IMR-90 (cell line): Measurements from ENCODE around the gene CHMP6. TPM values are rescaled to one million over a fixed set of nuclear protein-coding genes. Genes with fewer than 3 reads are reported as not detected.

Source experiments
- ATAC-seq: fragments of 200-7000 bp; cut with Tn5 transposase; 2 replicates; pipeline ENCODE4 v1.9.1; 2020; ENCODE audit warnings: low read depth, mild to moderate bottlenecking, moderate library complexity
- BruUV-seq: library from RNA; stranded (reverse); fragments of 400-500 nt; replicated peaks from 2 replicates; lab custom pipeline; 2021; lab: Mats Ljungman, UMichigan
- CTCF ChIA-PET: fragments of 300-600 bp; formaldehyde crosslinking; extraction: SDS; loops from one replicate; lab custom pipeline; 2021; ENCODE audit warnings: antibody characterized with exemption; lab: Yijun Ruan, JAX
- POLR2A ChIA-PET: fragments of 300-600 bp; sonication (Branson Sonifier 250); formaldehyde crosslinking; loops from one replicate; lab custom pipeline; 2022; ENCODE audit warnings: antibody characterized with exemption; ENCODE audit not compliant: unreplicated experiment; lab: Charles Lee
- DNase-seq: peaks from one replicate; pipeline ENCODE4 v3.0.0; 2013
- H2AFZ ChIP-seq: replicated peaks from 2 replicates; pipeline ENCODE3; 2013; ENCODE audit warnings: low read length, mild to moderate bottlenecking; ENCODE audit not compliant: poor library complexity
- H2AK5ac ChIP-seq: 2 replicates; pipeline ENCODE4 v1.6.1; 2013; ENCODE audit warnings: low read depth, low read length, inconsistent platforms
- H2AK9ac ChIP-seq: replicated peaks from 2 replicates; pipeline ENCODE3; 2013; ENCODE audit warnings: mild to moderate bottlenecking, low read depth, low read length, moderate library complexity; ENCODE audit not compliant: poor library complexity
- H2BK120ac ChIP-seq: 2 replicates; pipeline ENCODE4 v1.6.1; 2013; ENCODE audit warnings: low read depth, low read length, inconsistent platforms
- H2BK15ac ChIP-seq: 3 replicates; pipeline ENCODE4 v1.6.1; 2013; ENCODE audit warnings: low read depth, low read length, inconsistent platforms
- H2BK20ac ChIP-seq: 2 replicates; pipeline ENCODE4 v1.6.1; 2013; ENCODE audit warnings: low read depth, mild to moderate bottlenecking, inconsistent platforms, low read length, moderate library complexity
- H2BK5ac ChIP-seq: 2 replicates; pipeline ENCODE4 v1.6.1; 2013; ENCODE audit warnings: mild to moderate bottlenecking, low read depth, low read length, inconsistent platforms; ENCODE audit not compliant: poor library complexity, severe bottlenecking
- H3K14ac ChIP-seq: replicated peaks from 2 replicates; pipeline ENCODE4 v1.6.1; 2013; ENCODE audit warnings: low read depth, low read length, inconsistent platforms
- H3K18ac ChIP-seq: 2 replicates; pipeline ENCODE4 v1.6.1; 2013; ENCODE audit warnings: low read depth, low read length, control low read depth
- H3K23ac ChIP-seq: 2 replicates; pipeline ENCODE4 v1.6.1; 2013; ENCODE audit warnings: low read depth, low read length, inconsistent platforms
- H3K27ac ChIP-seq: 2 replicates; pipeline ENCODE4 v1.5.1; 2013; ENCODE audit warnings: mild to moderate bottlenecking, control low read depth, low read length; ENCODE audit not compliant: insufficient read depth
- H3K27me3 ChIP-seq: 2 replicates; pipeline ENCODE4 v1.6.1; 2013; ENCODE audit warnings: low read length; ENCODE audit not compliant: control insufficient read depth, insufficient read depth
- H3K36me3 ChIP-seq: 2 replicates; pipeline ENCODE4 v1.6.1; 2013; ENCODE audit warnings: low read length, mixed read lengths; ENCODE audit not compliant: control insufficient read depth, insufficient read depth
- H3K4ac ChIP-seq: 2 replicates; pipeline ENCODE4 v1.6.1; 2013; ENCODE audit warnings: low read depth, low read length, inconsistent platforms
- H3K4me1 ChIP-seq: 2 replicates; pipeline ENCODE4 v1.6.1; 2013; ENCODE audit warnings: low read length, mixed read lengths; ENCODE audit not compliant: control insufficient read depth, insufficient read depth
- H3K4me2 ChIP-seq: 2 replicates; pipeline ENCODE4 v1.6.1; 2013; ENCODE audit warnings: low read depth, mild to moderate bottlenecking, control low read depth, low read length, moderate library complexity
- H3K4me3 ChIP-seq: 2 replicates; pipeline ENCODE4 v1.5.1; 2013; ENCODE audit warnings: low read depth, mild to moderate bottlenecking, control low read depth, low read length, moderate library complexity; ENCODE audit not compliant: insufficient read depth
- H3K56ac ChIP-seq: 2 replicates; pipeline ENCODE4 v1.6.1; 2013; ENCODE audit warnings: low read length, inconsistent platforms; ENCODE audit not compliant: insufficient read depth; ENCODE audit errors: extremely low read depth
- H3K79me1 ChIP-seq, 2 experiments: 2 replicates each; pipeline ENCODE4 v1.6.1; 2013; ENCODE audit warnings: low read length in 2 of 2, inconsistent platforms in 1 of 2, low read depth in 1 of 2
- H3K9ac ChIP-seq: 2 replicates; pipeline ENCODE4 v1.6.1; 2013; ENCODE audit warnings: low read depth, low read length, control low read depth
- H3K9me1 ChIP-seq: 2 replicates; pipeline ENCODE4 v1.6.1; 2013; ENCODE audit warnings: low read length, inconsistent platforms; ENCODE audit not compliant: insufficient read depth
- H3K9me3 ChIP-seq: 2 replicates; pipeline ENCODE4 v1.6.1; 2013; ENCODE audit warnings: low read length; ENCODE audit not compliant: control insufficient read depth, insufficient read depth
- H4K20me1 ChIP-seq: 2 replicates; pipeline ENCODE4 v1.6.1; 2013; ENCODE audit warnings: low read length, inconsistent platforms; ENCODE audit not compliant: insufficient read depth
- H4K5ac ChIP-seq: 2 replicates; pipeline ENCODE4 v1.6.1; 2013; ENCODE audit warnings: mild to moderate bottlenecking, low read depth, low read length, control low read depth
- H4K8ac ChIP-seq, 2 experiments: 2 replicates each; pipeline ENCODE4 v1.6.1; 2013; ENCODE audit warnings: low read depth in 2 of 2, low read length in 2 of 2, control low read depth in 1 of 2, inconsistent platforms in 1 of 2
- H4K91ac ChIP-seq: 2 replicates; pipeline ENCODE4 v1.6.1; 2013; ENCODE audit warnings: low read depth, low read length, inconsistent platforms; ENCODE audit not compliant: insufficient read depth
- BHLHE40 ChIP-seq: fragments of 150-350 bp; IDR thresholded peaks from 2 replicates; pipeline ENCODE4 v1.6.1; 2016; ENCODE audit warnings: mild to moderate bottlenecking, low read depth, low read length
- CEBPB ChIP-seq: IDR thresholded peaks from 2 replicates; pipeline ENCODE4 v1.6.1; 2012; ENCODE audit warnings: low read depth, low read length, improper control_type of control experiment
- CHD1 ChIP-seq: IDR thresholded peaks from 2 replicates; pipeline ENCODE4 v1.6.1; 2012; ENCODE audit warnings: low read depth, low read length, improper control_type of control experiment
- FOS ChIP-seq: fragments of 150-350 bp; IDR thresholded peaks from 2 replicates; pipeline ENCODE4 v1.6.1; 2016; ENCODE audit warnings: low read depth, low read length
- MAFK ChIP-seq: IDR thresholded peaks from 2 replicates; pipeline ENCODE4 v1.6.1; 2012; ENCODE audit warnings: low read depth, low read length, improper control_type of control experiment
- MAZ ChIP-seq: IDR thresholded peaks from 2 replicates; pipeline ENCODE4 v1.6.1; 2012; ENCODE audit warnings: low read depth, mild to moderate bottlenecking, low read length, improper control_type of control experiment, moderate library complexity, borderline replicate concordance
- MXI1 ChIP-seq: IDR thresholded peaks from 2 replicates; pipeline ENCODE4 v1.6.1; 2012; ENCODE audit warnings: low read depth, mild to moderate bottlenecking, low read length, moderate library complexity, borderline replicate concordance
- NFE2L2 ChIP-seq: fragments of 150-350 bp; IDR thresholded peaks from 2 replicates; pipeline ENCODE4 v1.6.1; 2016; ENCODE audit warnings: low read depth, mild to moderate bottlenecking, low read length
- POLR2A ChIP-seq: IDR thresholded peaks from 2 replicates; pipeline ENCODE4 v1.6.1; 2012; ENCODE audit warnings: mild to moderate bottlenecking, low read depth, low read length
- RAD21 ChIP-seq: IDR thresholded peaks from 2 replicates; pipeline ENCODE4 v1.6.1; 2012; ENCODE audit warnings: low read length, improper control_type of control experiment
- RCOR1 ChIP-seq: IDR thresholded peaks from 2 replicates; pipeline ENCODE4 v1.6.1; 2012; ENCODE audit warnings: mild to moderate bottlenecking, low read length, improper control_type of control experiment; ENCODE audit not compliant: insufficient replicate concordance
- RFX5 ChIP-seq: IDR thresholded peaks from 2 replicates; pipeline ENCODE4 v1.8.0; 2012; ENCODE audit warnings: low read depth, mild to moderate bottlenecking, low read length, moderate library complexity
- SMC3 ChIP-seq: fragments of 150-350 bp; IDR thresholded peaks from 2 replicates; pipeline ENCODE4 v1.6.1; 2016; ENCODE audit warnings: low read depth, mild to moderate bottlenecking, antibody characterized with exemption, low read length, moderate library complexity
- WGBS, 2 experiments: methylation state at CpG; one replicate each; pipeline versions ENCODE4 v1.1.5 to v1.1.7; 2013; ENCODE audit warnings: missing lambda C conversion rate in 2 of 2; ENCODE audit not compliant: insufficient read length in 1 of 2; ENCODE audit errors: extremely low coverage in 2 of 2; 5-methylcytosine and 5-hydroxymethylcytosine counted together
- dilution Hi-C: fragments of 300-500 bp; cut with HindIII; formaldehyde crosslinking; loops from one replicate; pipeline ENCODE4 v1.14.3; 2018; ENCODE audit warnings: low sequenced_read_pairs; ENCODE audit not compliant: unreplicated experiment
- in situ Hi-C: fragments of 300-500 bp; cut with MboI; formaldehyde crosslinking; loops from 3 replicates; pipeline ENCODE4 v1.14.3; 2019; ENCODE audit warnings: low sequenced_read_pairs, inconsistent platforms, mixed read lengths
- intact Hi-C: fragments of 100-400 bp; cut with micrococcal nuclease; formaldehyde crosslinking; loops from 2 replicates; pipeline ENCODE4 v1.10.0; 2022
- polyA plus RNA-seq, 3 experiments: library from polyadenylated mRNA; depleted of rRNA; stranded (reverse); fragments of >200 nt; gene quantifications; 2 replicates each; pipeline ENCODE4 v1.2.3, GENCODE V29; 2012; ENCODE audit warnings: low replicate concordance in 1 of 3
- total RNA-seq: library from RNA; depleted of rRNA; stranded (reverse); fragments of >200 nt; gene quantifications from 2 replicates; pipeline ENCODE4 v1.2.3, GENCODE V29; 2012
- TF ChIP-seq, protein P1 (sequence below): fragments of 150-350 bp; IDR thresholded peaks from 2 replicates; pipeline ENCODE4 v1.6.1; 2017; ENCODE audit warnings: mild to moderate bottlenecking, antibody characterized with exemption, low read length, low read depth
- TF ChIP-seq, protein P2 (sequence below): fragments of 150-350 bp; IDR thresholded peaks from 2 replicates; pipeline ENCODE4 v1.6.1; 2016; ENCODE audit warnings: low read depth, mild to moderate bottlenecking, low read length, moderate library complexity, borderline replicate concordance
- TF ChIP-seq, protein P3 (sequence below): conservative IDR thresholded peaks from 2 replicates; pipeline ENCODE4 v1.5.1; 2012; ENCODE audit warnings: mild to moderate bottlenecking, low read depth, low read length, improper control_type of control experiment

Gene CHMP6
- total and polyA plus RNA-seq, 2 of the 4 experiments (the other 2 are of a cell fraction) = 5.0 to 40.3 TPM

DNA sequence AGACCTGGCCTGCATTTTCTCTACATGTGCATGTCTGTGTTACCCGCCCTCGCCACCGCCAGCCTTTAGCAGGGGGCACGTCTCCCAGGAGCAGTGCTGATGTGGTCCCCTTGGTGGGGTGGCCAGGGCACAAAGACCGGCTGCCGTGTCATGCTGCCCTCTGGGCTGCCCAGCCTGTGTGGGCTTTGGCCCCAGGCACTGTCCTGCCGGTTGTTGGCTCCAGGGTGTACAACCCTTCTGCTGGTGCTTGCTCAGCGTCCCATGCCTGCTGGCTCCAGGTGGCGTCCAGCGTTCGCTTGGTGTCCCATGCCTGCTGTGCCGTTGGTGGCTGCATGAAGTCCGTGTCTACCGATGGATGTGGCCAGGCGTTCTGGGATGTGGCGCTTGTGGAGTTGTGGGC is 47.5 kb downstream of the CHMP6 start:
- Histone ChIP-seq H3K14ac (no peak overlapping the region), H4K5ac (no peak overlapping the region), H3K9me3 (no peaks in the 10 kb centered on the region), H3K4ac (no peak overlapping the region), H3K56ac (no peak overlapping the region), H3K4me2 (no peak overlapping the region), H2AK5ac (0 out of 2 replicates have a peak overlapping the region, but pooled peaks have one; percentile 16), H2AFZ (no peak overlapping the region), H3K27ac (no peak overlapping the region), H4K91ac (no peak overlapping the region), H3K23ac (no peak overlapping the region), H3K18ac (no peak overlapping the region), H3K36me3 (no peaks in the 10 kb centered on the region), H2BK5ac (no peak overlapping the region), H3K9ac (no peak overlapping the region), H2AK9ac (no peak overlapping the region), H3K27me3 (no peaks in the 10 kb centered on the region), H3K4me3 (no peak overlapping the region), H2BK120ac (no peak overlapping the region), H3K4me1 (peaks cover 13% of the 10 kb centered on the region), H2BK20ac (no peak overlapping the region), H3K79me1 (peaks cover 7 to 62% of the 10 kb centered on the region in 2 experiments), H3K9me1 (peaks cover 19% of the 10 kb centered on the region), H2BK15ac (no peak overlapping the region), H4K20me1 (peaks cover 47% of the 10 kb centered on the region), H4K8ac (no peak overlapping the region)
- 95% methylated on average over 5 of the region's 16 CpGs; no CpG with 5 or more reads in 1 of the 2 experiments for WGBS, 2 experiments
- intact Hi-C loops = no loop called here
- ATAC-seq (no peak), DNase-seq (no peak)
- ChIA-PET POLR2A (no interaction called here), CTCF (no interaction called here)
- dilution Hi-C loops = no loop called here
- TF ChIP-seq, protein P1, sequence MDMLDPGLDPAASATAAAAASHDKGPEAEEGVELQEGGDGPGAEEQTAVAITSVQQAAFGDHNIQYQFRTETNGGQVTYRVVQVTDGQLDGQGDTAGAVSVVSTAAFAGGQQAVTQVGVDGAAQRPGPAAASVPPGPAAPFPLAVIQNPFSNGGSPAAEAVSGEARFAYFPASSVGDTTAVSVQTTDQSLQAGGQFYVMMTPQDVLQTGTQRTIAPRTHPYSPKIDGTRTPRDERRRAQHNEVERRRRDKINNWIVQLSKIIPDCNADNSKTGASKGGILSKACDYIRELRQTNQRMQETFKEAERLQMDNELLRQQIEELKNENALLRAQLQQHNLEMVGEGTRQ = no peak
- no peak for TF ChIP-seq BHLHE40
- no peak for TF ChIP-seq FOS
- TF ChIP-seq MAZ = no peak
- no peak for TF ChIP-seq RAD21
- no peak for TF ChIP-seq POLR2A
- TF ChIP-seq NFE2L2 = no peak
- TF ChIP-seq CHD1 = no peak
- TF ChIP-seq MAFK = no peak
- TF ChIP-seq, protein P2, sequence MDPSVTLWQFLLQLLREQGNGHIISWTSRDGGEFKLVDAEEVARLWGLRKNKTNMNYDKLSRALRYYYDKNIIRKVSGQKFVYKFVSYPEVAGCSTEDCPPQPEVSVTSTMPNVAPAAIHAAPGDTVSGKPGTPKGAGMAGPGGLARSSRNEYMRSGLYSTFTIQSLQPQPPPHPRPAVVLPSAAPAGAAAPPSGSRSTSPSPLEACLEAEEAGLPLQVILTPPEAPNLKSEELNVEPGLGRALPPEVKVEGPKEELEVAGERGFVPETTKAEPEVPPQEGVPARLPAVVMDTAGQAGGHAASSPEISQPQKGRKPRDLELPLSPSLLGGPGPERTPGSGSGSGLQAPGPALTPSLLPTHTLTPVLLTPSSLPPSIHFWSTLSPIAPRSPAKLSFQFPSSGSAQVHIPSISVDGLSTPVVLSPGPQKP = no peak
- no peak for TF ChIP-seq MXI1
- no peak for TF ChIP-seq RCOR1
- TF ChIP-seq, protein P3, sequence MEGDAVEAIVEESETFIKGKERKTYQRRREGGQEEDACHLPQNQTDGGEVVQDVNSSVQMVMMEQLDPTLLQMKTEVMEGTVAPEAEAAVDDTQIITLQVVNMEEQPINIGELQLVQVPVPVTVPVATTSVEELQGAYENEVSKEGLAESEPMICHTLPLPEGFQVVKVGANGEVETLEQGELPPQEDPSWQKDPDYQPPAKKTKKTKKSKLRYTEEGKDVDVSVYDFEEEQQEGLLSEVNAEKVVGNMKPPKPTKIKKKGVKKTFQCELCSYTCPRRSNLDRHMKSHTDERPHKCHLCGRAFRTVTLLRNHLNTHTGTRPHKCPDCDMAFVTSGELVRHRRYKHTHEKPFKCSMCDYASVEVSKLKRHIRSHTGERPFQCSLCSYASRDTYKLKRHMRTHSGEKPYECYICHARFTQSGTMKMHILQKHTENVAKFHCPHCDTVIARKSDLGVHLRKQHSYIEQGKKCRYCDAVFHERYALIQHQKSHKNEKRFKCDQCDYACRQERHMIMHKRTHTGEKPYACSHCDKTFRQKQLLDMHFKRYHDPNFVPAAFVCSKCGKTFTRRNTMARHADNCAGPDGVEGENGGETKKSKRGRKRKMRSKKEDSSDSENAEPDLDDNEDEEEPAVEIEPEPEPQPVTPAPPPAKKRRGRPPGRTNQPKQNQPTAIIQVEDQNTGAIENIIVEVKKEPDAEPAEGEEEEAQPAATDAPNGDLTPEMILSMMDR = no peak
- no peak for TF ChIP-seq CEBPB
- TF ChIP-seq SMC3 = no peak
- no peak for TF ChIP-seq RFX5
- BruUV-seq = no TSS peak
- in situ Hi-C loops = no loop called here
